Mesenchymal stem cell (in vitro differentiated cells and primary cell): ENCODE data around the gene TMEM225B.

Experiments used
- DNase-seq: peaks from one replicate; pipeline ENCODE4 v3.0.0-alpha.2; 2013
- H2AFZ ChIP-seq: one replicate; pipeline ENCODE4 v1.6.1; 2013; ENCODE audit warnings: low read depth, mild to moderate bottlenecking, control low read depth, inconsistent platforms, low read length, moderate library complexity
- H2AK5ac ChIP-seq: 2 replicates; pipeline ENCODE4 v1.6.1; 2013; ENCODE audit warnings: low read length, moderate library complexity, mild to moderate bottlenecking, inconsistent platforms; ENCODE audit not compliant: severe bottlenecking
- H2BK120ac ChIP-seq: one replicate; pipeline ENCODE4 v1.6.1; 2013; ENCODE audit warnings: low read depth, mild to moderate bottlenecking, inconsistent platforms, low read length, moderate library complexity
- H2BK12ac ChIP-seq, 2 experiments: one replicate each; pipeline ENCODE4 v1.6.1; 2013; ENCODE audit warnings: inconsistent platforms in 2 of 2, low read length in 2 of 2, mild to moderate bottlenecking in 2 of 2, moderate library complexity in 2 of 2, control low read depth in 1 of 2
- H2BK15ac ChIP-seq: one replicate; pipeline ENCODE4 v1.6.1; 2013; ENCODE audit warnings: mild to moderate bottlenecking, low read depth, inconsistent platforms; ENCODE audit not compliant: poor library complexity, severe bottlenecking
- H2BK5ac ChIP-seq: 2 replicates; pipeline ENCODE4 v1.6.1; 2013; ENCODE audit warnings: low read depth, mild to moderate bottlenecking, low read length, control low read depth, inconsistent platforms; ENCODE audit not compliant: poor library complexity, severe bottlenecking
- H3K14ac ChIP-seq, 2 experiments: one replicate each; pipeline ENCODE4 v1.6.1; 2013; ENCODE audit warnings: inconsistent platforms in 2 of 2, low read length in 2 of 2, control low read depth in 1 of 2, mild to moderate bottlenecking in 1 of 2, moderate library complexity in 1 of 2
- H3K18ac ChIP-seq, 2 experiments: one replicate each; pipeline ENCODE4 v1.6.1; 2013; ENCODE audit warnings: inconsistent platforms in 2 of 2, low read length in 2 of 2, control low read depth in 1 of 2, low read depth in 1 of 2, mild to moderate bottlenecking in 1 of 2
- H3K23ac ChIP-seq, 2 experiments: one replicate each; pipeline ENCODE4 v1.6.1; 2013; ENCODE audit warnings: inconsistent platforms in 2 of 2, low read length in 2 of 2, mild to moderate bottlenecking in 2 of 2, moderate library complexity in 2 of 2, control low read depth in 1 of 2
- H3K27ac ChIP-seq: 2 replicates; pipeline ENCODE4 v1.5.1; 2013; ENCODE audit warnings: mild to moderate bottlenecking, moderate library complexity, low read length, control low read depth, inconsistent platforms; ENCODE audit not compliant: poor library complexity, severe bottlenecking
- H3K27me3 ChIP-seq, 2 experiments: 2 replicates each; pipeline versions ENCODE4 v1.6.1 to v1.7.0; 2013; ENCODE audit warnings: low read length in 2 of 2, mild to moderate bottlenecking in 2 of 2, moderate library complexity in 2 of 2, control low read depth in 1 of 2, inconsistent platforms in 1 of 2; ENCODE audit not compliant: control insufficient read depth in 1 of 2, insufficient read depth in 1 of 2
- H3K36me3 ChIP-seq, 2 experiments: 2 replicates each; pipeline versions ENCODE4 v1.6.1 to v1.7.0; 2013; ENCODE audit warnings: low read length in 2 of 2, control low read depth in 1 of 2, inconsistent platforms in 1 of 2, low read depth in 1 of 2, mild to moderate bottlenecking in 1 of 2; ENCODE audit not compliant: insufficient read depth in 2 of 2, control insufficient read depth in 1 of 2
- H3K4ac ChIP-seq, 2 experiments: one replicate each; pipeline ENCODE4 v1.6.1; 2013; ENCODE audit warnings: inconsistent platforms in 2 of 2, low read length in 2 of 2, mild to moderate bottlenecking in 2 of 2, moderate library complexity in 2 of 2, control low read depth in 1 of 2, low read depth in 1 of 2
- H3K4me1 ChIP-seq: 2 replicates; pipeline ENCODE4 v1.6.1; 2013; ENCODE audit warnings: low read depth, low read length, control low read depth; ENCODE audit not compliant: control insufficient read depth, insufficient read depth
- H3K4me2 ChIP-seq: 2 replicates; pipeline ENCODE4 v1.6.1; 2013; ENCODE audit warnings: low read length, mild to moderate bottlenecking, inconsistent platforms; ENCODE audit not compliant: poor library complexity, severe bottlenecking
- H3K4me3 ChIP-seq, 2 experiments: 2 replicates each; pipeline versions ENCODE4 v1.5.1 to v1.7.0; 2013; ENCODE audit warnings: low read length in 2 of 2, mild to moderate bottlenecking in 2 of 2, control low read depth in 1 of 2, low read depth in 1 of 2; ENCODE audit not compliant: insufficient read depth in 1 of 2
- H3K79me1 ChIP-seq: replicated peaks from 2 replicates; pipeline ENCODE4 v1.6.1; 2013; ENCODE audit warnings: mild to moderate bottlenecking, control low read depth, low read length, inconsistent platforms; ENCODE audit not compliant: poor library complexity, severe bottlenecking
- H3K9ac ChIP-seq: 2 replicates; pipeline ENCODE4 v1.7.0; 2013; ENCODE audit warnings: mild to moderate bottlenecking, low read length, moderate library complexity
- H3K9me3 ChIP-seq: 2 replicates; pipeline ENCODE4 v1.7.0; 2013; ENCODE audit warnings: mild to moderate bottlenecking, low read length; ENCODE audit not compliant: control insufficient read depth
- H4K8ac ChIP-seq: one replicate; pipeline ENCODE4 v1.6.1; 2013; ENCODE audit warnings: inconsistent platforms, mild to moderate bottlenecking, low read length, moderate library complexity
- H4K91ac ChIP-seq: one replicate; pipeline ENCODE4 v1.6.1; 2013; ENCODE audit warnings: mild to moderate bottlenecking, low read length, inconsistent platforms
- WGBS: methylation state at CpG from one replicate; pipeline ENCODE4 v1.1.7; 2013; ENCODE audit warnings: mixed read lengths; 5-methylcytosine and 5-hydroxymethylcytosine counted together

Gene TMEM225B

DNA sequence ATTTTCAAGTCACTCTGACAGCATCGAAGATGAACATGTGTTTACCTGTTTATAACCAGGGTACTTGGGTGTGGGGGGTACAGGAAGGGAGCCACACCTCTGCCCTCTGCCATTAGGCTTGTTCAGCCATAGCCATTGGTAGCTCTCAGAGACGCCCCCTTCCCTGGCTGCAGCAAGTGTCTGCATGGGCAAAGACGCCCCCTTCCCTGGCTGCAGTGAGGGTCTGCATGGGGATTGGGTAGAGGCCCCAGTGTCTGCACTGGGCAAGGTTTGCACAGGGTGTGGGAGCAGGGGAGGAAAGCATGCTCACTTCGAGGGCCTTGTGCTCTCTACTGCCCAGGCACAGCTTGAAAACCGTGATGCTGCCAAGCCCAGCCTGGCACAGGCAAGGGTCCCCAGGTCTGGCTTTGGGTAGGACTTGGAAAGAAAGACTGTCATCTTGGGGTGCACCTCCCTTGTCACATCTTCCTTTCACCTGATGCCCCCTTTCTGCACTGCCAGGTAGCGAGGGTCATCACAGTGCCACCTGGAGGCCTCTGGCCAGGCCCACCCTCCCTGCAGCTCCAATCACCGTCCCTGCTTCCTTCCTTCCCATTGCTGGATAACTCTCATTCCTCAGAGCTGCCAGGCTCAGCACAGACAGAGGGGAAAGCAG lies 3.7 kb downstream of the TMEM225B start:
- 71% methylated on average over 7 of the region's 7 CpGs for WGBS
- H3K23ac ChIP-seq = no peak overlapping the region
- H3K27ac ChIP-seq = no peak overlapping the region
- H4K8ac ChIP-seq = no peak overlapping the region
- no peak overlapping the region for H2AK5ac ChIP-seq
- no peak for DNase-seq
- no peaks in the 10 kb centered on the region for H3K4me1 ChIP-seq
- H3K4me2 ChIP-seq = no peak overlapping the region
- H3K36me3 ChIP-seq = peaks cover 0 to 5% of the 10 kb centered on the region in 2 experiments
- H3K79me1 ChIP-seq = no peaks in the 10 kb centered on the region
- H3K27me3 ChIP-seq = peaks cover 0 to 3% of the 10 kb centered on the region in 2 experiments
- H3K18ac ChIP-seq = no peak overlapping the region
- H3K9ac ChIP-seq = no peak overlapping the region
- no peak overlapping the region for H2BK15ac ChIP-seq
- H3K4ac ChIP-seq = no peak overlapping the region
- no peak overlapping the region for H4K91ac ChIP-seq
- H2AFZ ChIP-seq = no peak overlapping the region
- H3K4me3 ChIP-seq = no peak overlapping the region
- H3K14ac ChIP-seq = no peak overlapping the region
- no peak overlapping the region for H2BK120ac ChIP-seq
- H2BK5ac ChIP-seq = no peak overlapping the region
- H3K9me3 ChIP-seq = no peaks in the 10 kb centered on the region
- no peak overlapping the region for H2BK12ac ChIP-seq

DNA sequence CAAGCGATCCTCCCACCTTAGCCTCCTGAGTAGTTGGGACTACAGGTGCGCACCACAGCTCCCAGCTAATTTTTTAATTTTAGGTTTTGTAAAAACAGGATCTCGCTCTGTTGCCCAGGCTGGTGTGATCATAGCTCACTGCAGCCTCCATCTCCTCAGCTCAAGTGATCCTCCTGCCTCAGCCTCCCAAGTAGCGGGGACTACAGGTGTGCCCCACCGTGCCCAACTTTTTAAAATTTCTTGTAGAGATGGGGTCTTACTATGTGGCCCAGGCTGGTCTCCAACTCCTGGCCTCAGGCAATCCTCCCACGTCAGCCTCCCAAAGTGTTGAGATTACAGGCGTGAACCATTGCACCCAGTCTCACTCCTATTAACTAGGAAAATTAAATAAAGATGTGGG lies 7.5 kb downstream of the TMEM225B start:
- Histone ChIP-seq H3K14ac (no peak overlapping the region), H2BK15ac (no peak overlapping the region), H3K79me1 (no peaks in the 10 kb centered on the region), H2BK5ac (no peak overlapping the region), H4K91ac (no peak overlapping the region), H3K27ac (no peak overlapping the region), H3K27me3 (peaks cover 0 to 3% of the 10 kb centered on the region in 2 experiments), H2BK120ac (no peak overlapping the region), H3K4me2 (no peak overlapping the region), H3K36me3 (no peaks in the 10 kb centered on the region), H3K4ac (no peak overlapping the region), H3K4me1 (no peaks in the 10 kb centered on the region), H4K8ac (no peak overlapping the region), H2BK12ac (no peak overlapping the region), H3K9me3 (no peaks in the 10 kb centered on the region), H3K4me3 (no peak overlapping the region), H3K23ac (no peak overlapping the region), H3K9ac (no peak overlapping the region), H2AK5ac (no peak overlapping the region), H3K18ac (no peak overlapping the region), H2AFZ (no peak overlapping the region)
- WGBS = 84% methylated on average over 7 of the region's 7 CpGs
- no peak for DNase-seq

DNA sequence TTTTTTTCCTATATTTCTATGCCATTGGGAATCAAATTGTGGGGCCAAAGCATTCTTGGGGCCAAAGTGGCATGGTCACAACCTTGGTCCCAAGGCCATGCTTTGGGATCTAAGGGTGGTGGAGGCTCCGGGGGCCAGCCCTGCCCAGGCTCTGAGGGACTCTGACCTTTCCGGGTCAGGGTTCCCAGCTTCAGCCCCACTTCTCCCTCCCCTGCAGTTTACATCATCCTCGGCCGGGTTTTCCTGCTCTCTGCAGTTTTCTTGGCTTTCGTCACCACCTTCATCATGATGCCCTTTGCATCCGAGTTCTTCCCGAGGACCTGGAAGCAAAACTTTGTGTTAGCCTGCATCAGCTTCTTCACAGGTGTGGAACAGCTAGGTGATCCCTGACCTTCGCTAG lies 8.5 kb downstream of the TMEM225B start:
- no peak overlapping the region for H2AFZ ChIP-seq
- H3K9ac ChIP-seq = no peak overlapping the region
- H3K4me3 ChIP-seq = no peak overlapping the region
- H3K4ac ChIP-seq = no peak overlapping the region
- 87% methylated on average over 8 of the region's 8 CpGs for WGBS
- H3K4me2 ChIP-seq = no peak overlapping the region
- no peak for DNase-seq
- H4K91ac ChIP-seq = no peak overlapping the region
- peaks cover 0 to 3% of the 10 kb centered on the region in 2 experiments for H3K27me3 ChIP-seq
- H2AK5ac ChIP-seq = no peak overlapping the region
- H4K8ac ChIP-seq = no peak overlapping the region
- no peak overlapping the region for H3K18ac ChIP-seq
- H3K4me1 ChIP-seq = no peaks in the 10 kb centered on the region
- H2BK15ac ChIP-seq = no peak overlapping the region
- H3K36me3 ChIP-seq = no peaks in the 10 kb centered on the region
- no peak overlapping the region for H3K14ac ChIP-seq
- no peak overlapping the region for H3K27ac ChIP-seq
- no peaks in the 10 kb centered on the region for H3K79me1 ChIP-seq
- H2BK5ac ChIP-seq = no peak overlapping the region
- no peak overlapping the region for H2BK120ac ChIP-seq
- H3K9me3 ChIP-seq = no peaks in the 10 kb centered on the region
- no peak overlapping the region for H2BK12ac ChIP-seq
- H3K23ac ChIP-seq = no peak overlapping the region

DNA sequence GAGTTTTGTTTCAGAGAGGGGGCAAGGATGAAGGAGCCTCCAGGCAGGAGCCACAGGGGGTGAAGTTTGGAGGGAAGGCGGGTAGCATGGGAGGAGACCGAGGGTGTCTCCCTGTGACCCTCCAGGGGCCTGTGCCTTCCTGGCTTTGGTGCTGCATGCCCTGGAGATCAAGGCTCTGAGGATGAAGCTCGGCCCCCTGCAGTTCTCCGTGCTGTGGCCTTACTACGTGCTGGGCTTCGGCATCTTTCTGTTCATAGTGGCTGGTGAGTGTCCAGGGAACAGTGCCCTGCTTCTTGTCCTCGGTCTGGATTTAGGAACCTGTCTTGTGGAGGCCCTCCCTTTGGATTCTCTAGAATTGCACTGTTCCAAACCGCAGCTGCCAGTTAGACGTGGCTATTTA lies 9.5 kb downstream of the TMEM225B start:
- H3K36me3 ChIP-seq = no peaks in the 10 kb centered on the region
- H3K9ac ChIP-seq = no peak overlapping the region
- no peak overlapping the region for H2AK5ac ChIP-seq
- H3K4me1 ChIP-seq = no peaks in the 10 kb centered on the region
- H3K23ac ChIP-seq = no peak overlapping the region
- H4K8ac ChIP-seq = no peak overlapping the region
- H3K27me3 ChIP-seq = peaks cover 0 to 3% of the 10 kb centered on the region in 2 experiments
- H3K14ac ChIP-seq = no peak overlapping the region
- H2BK120ac ChIP-seq = no peak overlapping the region
- no peak overlapping the region for H3K18ac ChIP-seq
- H3K4me3 ChIP-seq = no peak overlapping the region
- H4K91ac ChIP-seq = no peak overlapping the region
- H2BK12ac ChIP-seq = no peak overlapping the region
- no peak overlapping the region for H2BK15ac ChIP-seq
- H3K9me3 ChIP-seq = no peaks in the 10 kb centered on the region
- no peaks in the 10 kb centered on the region for H3K79me1 ChIP-seq
- H2AFZ ChIP-seq = no peak overlapping the region
- H3K27ac ChIP-seq = no peak overlapping the region
- no peak overlapping the region for H3K4me2 ChIP-seq
- no peak overlapping the region for H3K4ac ChIP-seq
- H2BK5ac ChIP-seq = no peak overlapping the region
- 77% methylated on average over 9 of the region's 9 CpGs for WGBS
- no peak for DNase-seq
